ENCODE data around the gene TYW1B.
"Not testable (repeated sequence)": the region's sequence is repeated elsewhere in the genome, so short reads cannot be mapped to it uniquely, and the experiment has no call there.

Gene TYW1B

DNA sequence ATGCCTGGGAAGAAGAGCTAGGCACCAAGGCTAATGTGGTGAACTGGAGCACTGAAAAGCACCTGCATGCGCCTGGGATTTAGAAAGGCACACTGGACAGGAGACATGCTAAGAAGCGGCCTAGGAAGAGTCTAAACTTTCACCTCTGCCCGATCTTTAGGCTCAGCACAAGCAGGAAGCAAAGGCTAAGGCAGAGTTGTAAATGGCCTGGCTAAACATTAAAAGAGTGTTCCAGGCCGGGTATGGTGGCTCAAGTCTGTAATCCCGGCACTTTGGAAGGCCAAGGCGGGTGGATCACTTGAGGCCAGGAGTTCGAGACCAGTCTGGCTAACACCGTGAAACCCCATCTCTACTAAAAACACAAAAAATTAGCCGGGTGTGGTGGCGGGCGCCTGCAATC lies 88.3 kb downstream of the TYW1B start:
- H3K27ac ChIP-seq (ENCODE audit: low read depth, low read length); H3K4me1 ChIP-seq (ENCODE audit: control insufficient read depth, insufficient read depth, low read length); H3K4me3 ChIP-seq (ENCODE audit: low read length); H3K9ac ChIP-seq (ENCODE audit: low read length); H3K36me3 ChIP-seq (ENCODE audit: control insufficient read depth, insufficient read depth, low read length); H3K27me3 ChIP-seq (ENCODE audit: control insufficient read depth, insufficient read depth, low read length): not testable (repeated sequence)

DNA sequence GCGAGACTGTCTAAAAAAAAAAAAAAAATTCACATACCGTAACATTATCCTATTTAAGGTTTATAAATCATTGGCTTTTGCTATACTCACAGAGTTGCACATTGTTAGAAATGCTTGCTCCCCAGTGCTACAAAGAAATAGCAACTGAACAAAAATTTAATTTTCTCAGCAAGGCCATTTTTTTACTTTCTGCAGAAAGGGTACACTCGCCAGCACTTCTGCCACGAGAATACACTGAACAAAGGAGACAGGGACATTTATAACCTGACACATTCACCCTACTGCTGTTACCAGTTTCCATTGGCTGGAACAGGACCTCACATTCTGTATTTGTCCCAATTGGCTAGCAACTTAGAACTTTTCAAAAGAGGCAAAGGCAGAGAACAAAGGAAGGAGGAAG lies 92.1 kb downstream of the TYW1B start:
- H3K9ac ChIP-seq (ENCODE audit: low read length); H3K4me1 ChIP-seq (ENCODE audit: control insufficient read depth, insufficient read depth, low read length); H3K4me3 ChIP-seq (ENCODE audit: low read length); H3K27me3 ChIP-seq (ENCODE audit: control insufficient read depth, insufficient read depth, low read length); H3K27ac ChIP-seq (ENCODE audit: low read depth, low read length); H3K36me3 ChIP-seq (ENCODE audit: control insufficient read depth, insufficient read depth, low read length): not testable (repeated sequence)

DNA sequence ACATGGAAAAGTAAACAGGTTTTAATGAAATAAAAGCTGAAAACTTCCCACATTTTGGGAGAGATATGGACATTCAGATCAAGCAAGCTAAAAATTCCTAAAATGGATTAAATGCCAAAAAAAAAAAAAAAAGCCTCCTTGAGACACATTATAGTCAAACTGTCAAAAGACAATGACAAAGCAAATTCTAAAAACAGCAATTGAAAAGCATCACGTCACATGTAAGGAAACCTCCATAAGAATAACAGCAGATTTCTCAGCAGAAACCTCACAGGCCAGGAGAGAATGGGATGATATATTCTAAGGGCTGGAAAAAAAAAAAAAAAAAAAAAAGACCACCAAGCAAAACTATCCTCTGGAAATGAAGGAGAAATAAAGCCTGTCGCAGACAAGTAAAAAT lies 97.2 kb downstream of the TYW1B start:
- H3K4me3 ChIP-seq (ENCODE audit: low read length); H3K9ac ChIP-seq (ENCODE audit: low read length); H3K36me3 ChIP-seq (ENCODE audit: control insufficient read depth, insufficient read depth, low read length); H3K27me3 ChIP-seq (ENCODE audit: control insufficient read depth, insufficient read depth, low read length); H3K27ac ChIP-seq (ENCODE audit: low read depth, low read length); H3K4me1 ChIP-seq (ENCODE audit: control insufficient read depth, insufficient read depth, low read length): not testable (repeated sequence)

DNA sequence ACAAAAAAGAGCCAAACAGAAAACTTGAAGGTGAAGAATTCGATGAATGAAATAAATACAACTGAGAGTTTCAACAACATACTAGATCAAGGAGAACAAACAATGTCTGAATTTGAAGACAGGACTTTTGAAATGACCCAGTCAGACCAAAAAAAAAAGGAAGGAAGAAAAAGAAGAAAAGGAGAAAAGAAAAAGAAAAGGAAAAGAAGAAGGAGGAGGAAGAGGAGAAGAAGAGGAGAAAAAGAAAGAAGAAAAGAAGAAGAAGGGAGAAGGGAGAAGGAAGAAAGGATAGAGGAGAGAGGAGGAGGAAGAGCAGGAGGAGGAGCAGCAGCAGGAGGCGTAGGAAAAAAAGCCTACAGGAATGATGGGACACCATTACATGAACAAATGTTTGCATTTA lies 97.6 kb downstream of the TYW1B start:
- not testable (repeated sequence) for H3K27me3 ChIP-seq (ENCODE audit: control insufficient read depth, insufficient read depth, low read length); H3K27ac ChIP-seq (ENCODE audit: low read depth, low read length); H3K9ac ChIP-seq (ENCODE audit: low read length); H3K36me3 ChIP-seq (ENCODE audit: control insufficient read depth, insufficient read depth, low read length); H3K4me1 ChIP-seq (ENCODE audit: control insufficient read depth, insufficient read depth, low read length); H3K4me3 ChIP-seq (ENCODE audit: low read length)

DNA sequence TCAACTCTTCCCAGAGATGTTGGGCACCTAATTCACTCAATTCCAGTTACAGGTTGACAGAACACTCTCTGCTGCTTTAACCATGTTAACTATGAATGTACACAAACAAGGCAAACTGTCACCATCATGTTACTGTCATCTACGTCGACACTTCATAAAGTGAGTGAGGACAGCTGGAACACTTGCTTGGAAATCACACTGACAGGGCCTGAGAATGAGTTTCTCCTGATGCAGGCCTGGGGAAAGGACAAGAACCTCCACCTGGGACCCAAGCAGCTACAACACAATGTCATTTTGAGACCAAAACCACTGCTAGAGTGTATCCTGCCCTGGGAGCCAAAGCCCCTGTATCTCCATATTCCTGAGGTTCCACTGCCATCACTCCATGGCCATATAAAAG lies 98.9 kb downstream of the TYW1B start:
- not testable (repeated sequence) for H3K27me3 ChIP-seq (ENCODE audit: control insufficient read depth, insufficient read depth, low read length); H3K36me3 ChIP-seq (ENCODE audit: control insufficient read depth, insufficient read depth, low read length); H3K4me3 ChIP-seq (ENCODE audit: low read length); H3K27ac ChIP-seq (ENCODE audit: low read depth, low read length); H3K9ac ChIP-seq (ENCODE audit: low read length); H3K4me1 ChIP-seq (ENCODE audit: control insufficient read depth, insufficient read depth, low read length)

DNA sequence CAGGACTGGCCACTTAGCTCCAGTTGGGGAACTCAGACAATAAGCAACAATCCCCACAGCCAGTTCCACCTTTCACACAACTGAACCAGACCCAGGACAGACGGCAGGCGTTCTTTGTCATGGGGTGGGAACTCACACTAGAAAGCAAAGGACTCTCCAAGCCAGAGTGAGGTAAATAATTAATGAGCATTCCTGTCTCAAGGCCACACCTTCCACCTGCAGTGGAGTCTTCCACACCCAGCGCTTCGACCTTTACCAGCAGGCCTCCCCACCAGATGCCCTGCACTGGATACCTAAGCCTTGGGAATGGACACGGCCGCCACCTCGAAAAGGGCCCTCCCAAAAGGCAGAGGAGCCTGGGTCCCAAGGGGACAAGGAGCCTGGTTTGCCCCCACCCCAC lies 105.3 kb downstream of the TYW1B start:
- H3K4me1 ChIP-seq (ENCODE audit: control insufficient read depth, insufficient read depth, low read length); H3K27me3 ChIP-seq (ENCODE audit: control insufficient read depth, insufficient read depth, low read length); H3K36me3 ChIP-seq (ENCODE audit: control insufficient read depth, insufficient read depth, low read length); H3K4me3 ChIP-seq (ENCODE audit: low read length); H3K9ac ChIP-seq (ENCODE audit: low read length); H3K27ac ChIP-seq (ENCODE audit: low read depth, low read length): not testable (repeated sequence)

DNA sequence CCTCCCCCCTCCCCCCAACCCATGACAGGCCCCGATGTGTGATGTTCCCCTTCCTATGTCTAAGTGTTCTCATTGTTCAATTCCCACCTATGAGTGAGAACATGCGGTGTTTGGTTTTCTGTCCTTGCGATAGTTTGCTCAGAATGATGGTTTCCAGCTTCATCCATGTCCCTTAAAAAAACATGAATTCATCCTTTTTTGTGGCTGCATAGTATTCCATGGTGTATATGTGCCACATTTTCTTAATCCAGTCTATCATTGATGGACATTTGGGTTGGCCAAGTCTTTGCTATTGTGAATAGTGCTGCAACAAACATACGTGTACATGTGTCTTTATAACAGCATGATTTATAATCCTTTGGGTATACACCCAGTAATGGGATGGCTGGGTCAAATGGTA lies 107.1 kb downstream of the TYW1B start:
- not testable (repeated sequence) for H3K27ac ChIP-seq (ENCODE audit: low read depth, low read length); H3K36me3 ChIP-seq (ENCODE audit: control insufficient read depth, insufficient read depth, low read length); H3K9ac ChIP-seq (ENCODE audit: low read length); H3K4me3 ChIP-seq (ENCODE audit: low read length); H3K27me3 ChIP-seq (ENCODE audit: control insufficient read depth, insufficient read depth, low read length); H3K4me1 ChIP-seq (ENCODE audit: control insufficient read depth, insufficient read depth, low read length)

DNA sequence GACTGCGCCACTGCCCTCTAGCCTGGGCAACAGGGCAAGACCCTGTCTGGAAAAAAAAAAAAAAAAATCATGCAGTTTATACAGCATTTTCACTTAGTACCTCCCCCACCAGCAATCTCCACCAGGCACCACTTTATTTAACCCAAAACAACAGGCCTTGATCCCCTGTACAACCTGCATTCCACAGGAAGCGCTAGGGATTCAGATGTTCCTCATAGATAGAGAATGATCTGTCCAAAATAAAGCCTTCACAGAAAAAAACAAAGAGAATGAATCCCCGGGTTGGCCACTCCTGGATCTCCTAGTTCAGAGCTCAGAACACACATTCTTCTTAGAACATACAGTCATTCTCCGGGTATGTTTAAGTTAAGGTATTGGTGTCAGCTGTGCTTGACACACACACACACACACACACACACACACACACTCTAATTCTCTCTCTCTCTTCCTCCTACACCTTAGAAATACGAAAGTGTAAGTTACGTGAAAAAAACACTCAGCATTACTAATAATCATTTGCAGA lies 110.7 kb downstream of the TYW1B start:
- not testable (repeated sequence) for H3K4me1 ChIP-seq (ENCODE audit: control insufficient read depth, insufficient read depth, low read length); H3K27me3 ChIP-seq (ENCODE audit: control insufficient read depth, insufficient read depth, low read length); H3K4me3 ChIP-seq (ENCODE audit: low read length); H3K27ac ChIP-seq (ENCODE audit: low read depth, low read length); H3K9ac ChIP-seq (ENCODE audit: low read length); H3K36me3 ChIP-seq (ENCODE audit: control insufficient read depth, insufficient read depth, low read length)

DNA sequence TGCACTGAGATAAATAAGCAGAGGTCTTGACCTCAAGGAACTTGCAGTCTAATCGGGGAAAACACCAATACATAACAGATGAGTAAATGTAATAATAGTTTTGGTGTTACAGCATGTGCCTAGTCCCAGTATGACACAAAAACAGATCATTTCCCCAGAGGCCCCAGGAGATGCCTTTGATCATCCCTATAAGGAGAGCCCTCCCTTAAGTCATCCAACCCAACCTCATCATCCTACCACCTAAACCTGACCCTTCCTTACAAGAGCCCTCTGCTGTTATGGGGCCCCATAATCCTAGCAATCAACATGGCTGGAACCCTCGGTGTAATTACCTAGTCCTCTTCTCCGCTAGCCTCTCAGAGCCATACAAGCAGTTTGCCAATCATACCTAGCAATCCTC lies 116.1 kb downstream of the TYW1B start:
- not testable (repeated sequence) for H3K4me3 ChIP-seq (ENCODE audit: low read length); H3K36me3 ChIP-seq (ENCODE audit: control insufficient read depth, insufficient read depth, low read length); H3K9ac ChIP-seq (ENCODE audit: low read length); H3K27me3 ChIP-seq (ENCODE audit: control insufficient read depth, insufficient read depth, low read length); H3K4me1 ChIP-seq (ENCODE audit: control insufficient read depth, insufficient read depth, low read length); H3K27ac ChIP-seq (ENCODE audit: low read depth, low read length)

DNA sequence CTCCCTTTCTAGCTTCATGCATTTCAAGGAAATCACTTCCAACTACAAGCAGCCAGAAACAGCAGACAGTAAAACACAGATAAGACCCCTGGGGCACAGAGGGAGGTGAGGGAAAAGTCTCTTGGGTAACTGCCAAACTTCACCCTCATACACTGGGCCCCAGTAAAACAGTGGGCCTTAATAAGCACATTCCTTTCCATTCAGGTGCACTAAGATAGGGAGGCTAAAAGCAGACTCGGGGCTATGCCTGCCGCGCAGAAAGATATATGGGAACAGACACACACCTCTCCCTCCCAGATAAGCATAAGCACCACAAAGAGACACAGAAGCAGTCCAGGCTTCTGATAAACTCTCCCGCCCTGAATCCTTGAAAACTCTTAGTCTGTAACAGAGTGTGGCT lies 117.0 kb downstream of the TYW1B start:
- Histone ChIP-seq H3K27me3 (ENCODE audit: control insufficient read depth, insufficient read depth, low read length) (no peaks in the 10 kb centered on the region), H3K27ac (ENCODE audit: low read depth, low read length) (no peak overlapping the region), H3K4me3 (ENCODE audit: low read length) (no peak overlapping the region), H3K36me3 (ENCODE audit: control insufficient read depth, insufficient read depth, low read length) (no peaks in the 10 kb centered on the region), H3K9ac (ENCODE audit: low read length) (no peak overlapping the region), H3K4me1 (ENCODE audit: control insufficient read depth, insufficient read depth, low read length) (no peaks in the 10 kb centered on the region)

DNA sequence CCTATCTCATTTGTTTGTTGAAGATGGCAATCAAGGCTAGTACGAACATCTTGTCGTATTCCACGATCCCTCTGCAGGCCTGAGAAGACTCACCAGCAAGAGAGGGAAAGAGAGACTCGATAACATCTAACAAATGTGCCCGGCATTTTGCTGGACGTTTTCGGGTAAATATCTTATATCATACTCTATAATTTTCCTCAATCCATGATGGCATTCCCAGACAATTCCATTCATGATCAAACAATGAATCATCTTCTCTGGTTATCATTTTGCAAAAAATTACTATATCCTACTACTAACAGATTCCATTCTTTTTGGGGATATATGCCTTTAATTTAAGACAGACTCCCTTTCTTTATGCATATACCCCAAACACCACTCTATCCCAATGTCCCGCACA lies 118.1 kb downstream of the TYW1B start:
- Histone ChIP-seq H3K27me3 (ENCODE audit: control insufficient read depth, insufficient read depth, low read length) (no peaks in the 10 kb centered on the region), H3K9ac (ENCODE audit: low read length) (no peak overlapping the region), H3K4me3 (ENCODE audit: low read length) (no peak overlapping the region), H3K36me3 (ENCODE audit: control insufficient read depth, insufficient read depth, low read length) (no peaks in the 10 kb centered on the region), H3K4me1 (ENCODE audit: control insufficient read depth, insufficient read depth, low read length) (no peaks in the 10 kb centered on the region), H3K27ac (ENCODE audit: low read depth, low read length) (no peak overlapping the region)

DNA sequence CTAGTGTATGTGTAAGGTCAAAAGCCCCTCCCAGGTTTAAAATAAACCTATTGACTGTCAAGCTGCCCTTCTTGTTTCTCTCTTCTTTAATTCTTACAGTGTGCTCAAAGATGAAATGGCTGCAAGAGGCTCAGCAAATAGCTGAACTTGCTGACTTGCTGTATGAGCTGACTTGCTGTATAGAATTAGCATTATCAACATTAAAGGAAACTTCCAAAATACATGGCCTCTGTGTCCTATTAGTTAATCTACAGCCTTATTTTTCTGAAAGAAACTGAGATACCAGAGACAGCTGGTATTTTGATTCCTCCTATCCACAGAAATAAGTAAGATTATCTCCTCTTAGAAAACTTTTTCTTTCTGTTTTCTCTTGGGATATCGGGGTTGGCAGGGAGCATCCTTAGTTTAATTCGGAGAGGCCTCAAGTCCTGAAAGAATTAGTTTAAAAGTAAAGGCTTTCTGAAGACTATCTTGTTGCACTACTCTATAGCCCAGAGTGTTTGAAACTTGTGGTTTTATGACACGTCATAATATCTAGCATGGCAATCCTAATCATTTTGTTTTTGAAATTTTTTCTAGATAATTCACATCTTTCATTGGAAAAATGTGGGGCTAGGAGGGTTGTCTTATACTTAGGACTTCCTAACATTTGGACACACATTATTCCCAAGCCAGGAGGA lies 119.5 kb downstream of the TYW1B start:
- H3K9ac ChIP-seq (ENCODE audit: low read length); H3K4me1 ChIP-seq (ENCODE audit: control insufficient read depth, insufficient read depth, low read length); H3K27me3 ChIP-seq (ENCODE audit: control insufficient read depth, insufficient read depth, low read length); H3K4me3 ChIP-seq (ENCODE audit: low read length); H3K36me3 ChIP-seq (ENCODE audit: control insufficient read depth, insufficient read depth, low read length); H3K27ac ChIP-seq (ENCODE audit: low read depth, low read length): not testable (repeated sequence)

DNA sequence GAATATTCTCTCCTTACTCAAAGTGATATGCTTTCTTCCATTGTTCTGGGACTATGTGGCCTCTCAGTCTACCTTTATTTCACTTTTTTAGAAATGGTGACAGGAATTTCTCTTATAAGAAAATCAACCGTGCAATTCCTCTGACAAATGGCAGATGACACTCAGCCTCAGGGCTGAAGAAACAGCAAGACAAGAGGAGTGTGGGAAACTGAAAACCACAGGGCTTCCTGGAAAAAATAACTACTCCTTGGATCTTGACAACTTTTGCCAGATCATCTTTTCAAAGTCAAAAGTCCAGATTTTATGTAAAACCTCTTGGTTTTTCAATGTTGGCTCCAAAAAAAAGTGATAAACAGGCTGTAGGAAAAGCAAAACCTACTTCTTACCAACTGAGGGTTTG lies 121.5 kb downstream of the TYW1B start:
- Histone ChIP-seq H3K36me3 (ENCODE audit: control insufficient read depth, insufficient read depth, low read length) (no peaks in the 10 kb centered on the region), H3K27ac (ENCODE audit: low read depth, low read length) (no peak overlapping the region), H3K9ac (ENCODE audit: low read length) (no peak overlapping the region), H3K27me3 (ENCODE audit: control insufficient read depth, insufficient read depth, low read length) (no peaks in the 10 kb centered on the region), H3K4me3 (ENCODE audit: low read length) (no peak overlapping the region), H3K4me1 (ENCODE audit: control insufficient read depth, insufficient read depth, low read length) (no peaks in the 10 kb centered on the region)

Data from rectal smooth muscle tissue (tissue), 1 donor.